Naive thymus-derived CD4-positive, alpha-beta T cell (primary cell): ENCODE results near the gene SETD9. TPM values are rescaled to one million over a fixed set of nuclear protein-coding genes. Genes with fewer than 3 reads are reported as not detected.

Experiments used
- ATAC-seq: fragments of 150-1000 bp; cut with Tn5 transposase; 2 replicates; pipeline ENCODE4 v1.10.0; 2021; ENCODE audit warnings: mild to moderate bottlenecking, moderate library complexity
- CTCF ChIA-PET: fragments of 350-600 bp; sonication (Branson Sonifier 250); formaldehyde crosslinking; loops from one replicate; lab custom pipeline; 2021; ENCODE audit warnings: antibody characterized with exemption; lab: Charles Lee
- POLR2A ChIA-PET: fragments of 350-600 bp; sonication (Branson Sonifier 250); formaldehyde crosslinking; loops from one replicate; lab custom pipeline; 2021; ENCODE audit warnings: antibody characterized with exemption, inconsistent platforms; lab: Charles Lee
- DNase-seq, 9 donors: peaks; one replicate each; pipeline versions ENCODE4 v3.0.0 to v3.0.0-alpha.2; 2020 to 2022; ENCODE audit warnings: mixed read lengths in 1 of 9
- H3K27ac ChIP-seq: one replicate; pipeline ENCODE4 v1.7.0; 2013; ENCODE audit warnings: mild to moderate bottlenecking, low read depth, low read length, moderate library complexity
- H3K27me3 ChIP-seq, 2 donors: one replicate each; pipeline ENCODE4 v1.7.0; 2013; ENCODE audit warnings: low read length in 2 of 2, mild to moderate bottlenecking in 2 of 2, moderate library complexity in 2 of 2; ENCODE audit not compliant: control insufficient read depth in 2 of 2, insufficient read depth in 2 of 2
- H3K36me3 ChIP-seq, 3 experiments: 1 replicate in 2 of 3; 2 replicates in 1 of 3; pipeline ENCODE4 v1.7.0; 2013; ENCODE audit warnings: low read length in 3 of 3, mild to moderate bottlenecking in 3 of 3, moderate library complexity in 1 of 3; ENCODE audit not compliant: insufficient read depth in 3 of 3, control insufficient read depth in 2 of 3
- H3K4me1 ChIP-seq, 2 donors: one replicate each; pipeline ENCODE4 v1.7.0; 2013; ENCODE audit warnings: low read length in 2 of 2, mild to moderate bottlenecking in 2 of 2, moderate library complexity in 1 of 2; ENCODE audit not compliant: control insufficient read depth in 2 of 2, insufficient read depth in 2 of 2
- H3K4me3 ChIP-seq: 2 replicates; pipeline ENCODE4 v1.7.0; 2013; ENCODE audit warnings: mild to moderate bottlenecking, low read length
- H3K9me3 ChIP-seq, 3 experiments: 1 replicate in 2 of 3; 2 replicates in 1 of 3; pipeline ENCODE4 v1.7.0; 2013; ENCODE audit warnings: low read length in 3 of 3; ENCODE audit not compliant: control insufficient read depth in 2 of 3
- H3K27ac Mint-ChIP-seq, 9 donors: one replicate each; pipeline ENCODE4 v1.8.0; 2020 to 2022; ENCODE audit warnings: mixed read lengths in 9 of 9, mild to moderate bottlenecking in 8 of 9, moderate library complexity in 5 of 9, inconsistent platforms in 2 of 9
- H3K27me3 Mint-ChIP-seq, 5 donors: one replicate each; pipeline ENCODE4 v1.8.0; 2021 to 2022; ENCODE audit warnings: mixed read lengths in 5 of 5, mild to moderate bottlenecking in 1 of 5
- H3K36me3 Mint-ChIP-seq, 5 donors: one replicate each; pipeline ENCODE4 v1.8.0; 2020 to 2022; ENCODE audit warnings: mixed read lengths in 5 of 5, mild to moderate bottlenecking in 3 of 5, inconsistent platforms in 1 of 5
- H3K4me1 Mint-ChIP-seq, 7 donors: one replicate each; pipeline ENCODE4 v1.8.0; 2020 to 2022; ENCODE audit warnings: mixed read lengths in 7 of 7, mild to moderate bottlenecking in 3 of 7, inconsistent platforms in 1 of 7
- H3K4me3 Mint-ChIP-seq, 10 donors: one replicate each; pipeline ENCODE4 v1.8.0; 2020 to 2022; ENCODE audit warnings: mild to moderate bottlenecking in 10 of 10, mixed read lengths in 10 of 10, moderate library complexity in 6 of 10, inconsistent platforms in 2 of 10
- H3K9me3 Mint-ChIP-seq, 11 donors: one replicate each; pipeline ENCODE4 v1.8.0; 2020 to 2022; ENCODE audit warnings: mixed read lengths in 11 of 11, mild to moderate bottlenecking in 4 of 11, inconsistent platforms in 1 of 11, moderate library complexity in 1 of 11
- intact Hi-C, 2 donors: fragments of 100-400 bp; cut with micrococcal nuclease; formaldehyde crosslinking; loops; one replicate each; pipeline ENCODE4 v1.15.1; 2023
- polyA plus RNA-seq, 2 donors: library from polyadenylated mRNA; unstranded; fragments of 300-500 nt; fragmentation: Illumina TruSeq; gene quantifications; one replicate each; pipeline ENCODE4 v1.2.3, GENCODE V29; 2021
- total RNA-seq, 6 experiments: library from RNA in 5 of 6; stranded (reverse) in 5 of 6; gene quantifications; 1 replicate in 5 of 6; 2 replicates in 1 of 6; pipeline ENCODE4 v1.2.3 and lab custom pipeline; 2021 to 2026

SETD9 gene
- total and polyA plus RNA-seq, 7 experiments from 2014 or later, result 3.7 to 11.4 (median 6.7) TPM

DNA sequence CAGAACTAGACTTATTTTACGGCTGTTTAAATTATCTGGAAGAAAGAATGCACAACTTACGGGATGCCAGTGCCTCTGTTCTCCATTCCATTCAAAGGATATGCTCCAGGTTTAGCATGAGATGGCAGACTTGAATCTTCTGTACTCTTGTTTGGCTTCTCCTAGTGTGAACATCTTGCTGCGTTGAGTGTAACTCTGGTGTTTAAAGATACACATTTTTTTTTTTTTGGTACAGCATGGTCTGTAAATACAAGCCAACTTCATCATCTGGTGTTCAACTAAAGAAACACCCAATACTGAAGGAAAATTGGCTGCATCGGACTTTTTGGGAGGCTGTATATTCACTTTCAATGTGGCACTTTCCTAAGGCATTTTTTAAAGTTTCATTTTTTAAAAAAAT, 49.9 kb downstream of the SETD9 start:
- ATAC-seq, result no peak
- H3K4me3 ChIP-seq, result no peak overlapping the region
- Mint-ChIP-seq H3K9me3 (no peaks in the 10 kb centered on the region), H3K27ac (no peak overlapping the region), H3K27me3 (peaks cover 40 to 86% (median 48%) of the 10 kb centered on the region in 5 donors), H3K4me1 (no peaks in the 10 kb centered on the region), H3K36me3 (no peaks in the 10 kb centered on the region), H3K4me3 (no peak overlapping the region)
- H3K27ac ChIP-seq, result no peak overlapping the region
- no peaks in the 10 kb centered on the region for H3K4me1 ChIP-seq
- peaks cover 0 to 3% of the 10 kb centered on the region in 2 donors for H3K27me3 ChIP-seq
- intact Hi-C loops, result no loop called here
- POLR2A ChIA-PET, result no interaction called here
- no peak for DNase-seq
- CTCF ChIA-PET, result interaction anchor here (0.7 kb wide), 1 partner anchor 41 kb away, joined by 3 read pairs; no protein-coding TSS in a partner anchor
- H3K9me3 ChIP-seq, result no peaks in the 10 kb centered on the region
- H3K36me3 ChIP-seq, result no peaks in the 10 kb centered on the region

DNA sequence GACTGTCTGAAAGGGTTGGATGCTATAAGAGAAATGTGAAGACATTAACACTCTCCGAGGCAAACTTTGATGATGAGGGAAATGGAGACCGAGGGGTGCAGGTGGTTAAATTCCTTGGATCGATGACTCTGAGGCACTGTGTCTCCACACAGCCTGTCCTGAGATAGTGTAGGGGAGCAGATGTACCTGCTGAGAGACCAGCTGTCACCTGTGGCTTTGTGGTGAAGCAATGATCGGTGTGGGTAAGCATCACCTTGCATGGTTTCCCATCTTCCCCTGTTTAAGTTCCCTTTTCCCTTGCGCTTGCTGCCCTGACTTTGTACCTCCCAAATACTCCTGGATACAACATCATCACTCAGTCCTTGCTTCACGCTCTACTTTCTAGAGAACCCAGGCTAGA, 52.4 kb downstream of the SETD9 start:
- ATAC-seq (no peak), DNase-seq (no peak)
- H3K27ac ChIP-seq, result no peak overlapping the region
- ChIA-PET CTCF (no interaction called here), POLR2A (interaction anchor here (0.7 kb wide), 1 partner anchor 11 kb away, joined by 3 read pairs; no protein-coding TSS in a partner anchor)
- Mint-ChIP-seq H3K9me3 (no peaks in the 10 kb centered on the region), H3K27me3 (peaks cover 30 to 77% (median 40%) of the 10 kb centered on the region in 5 donors), H3K4me3 (no peak overlapping the region), H3K27ac (no peak overlapping the region), H3K4me1 (no peaks in the 10 kb centered on the region), H3K36me3 (no peaks in the 10 kb centered on the region)
- H3K4me1 ChIP-seq, result no peaks in the 10 kb centered on the region
- no peaks in the 10 kb centered on the region for H3K36me3 ChIP-seq
- H3K4me3 ChIP-seq, result no peak overlapping the region
- no peaks in the 10 kb centered on the region for H3K9me3 ChIP-seq
- peaks cover 0 to 3% of the 10 kb centered on the region in 2 donors for H3K27me3 ChIP-seq
- intact Hi-C loops, result no loop called here

DNA sequence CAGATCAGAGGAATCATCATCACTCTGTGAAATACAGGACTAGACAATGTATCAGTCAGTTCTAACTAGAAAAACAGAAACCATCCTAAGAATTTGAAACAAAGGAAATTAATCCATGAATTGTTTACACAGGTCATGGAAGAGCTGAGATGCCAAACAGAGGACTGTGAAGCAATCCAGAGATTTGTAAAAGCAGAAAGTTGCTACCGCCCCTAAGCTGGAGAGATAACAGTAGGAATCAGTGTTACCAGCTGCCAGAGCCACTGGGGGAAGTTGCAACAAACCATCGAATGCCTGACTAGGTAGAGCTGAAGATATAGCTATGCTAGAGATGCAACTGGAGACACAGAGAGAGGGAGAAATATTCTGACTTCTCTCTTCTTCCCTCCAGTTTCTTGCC, 52.9 kb downstream of the SETD9 start:
- Mint-ChIP-seq H3K27me3 (peaks cover 29 to 75% (median 40%) of the 10 kb centered on the region in 5 donors), H3K36me3 (no peaks in the 10 kb centered on the region), H3K4me3 (no peak overlapping the region), H3K9me3 (no peaks in the 10 kb centered on the region), H3K27ac (no peak overlapping the region), H3K4me1 (no peaks in the 10 kb centered on the region)
- Histone ChIP-seq H3K27ac (no peak overlapping the region), H3K9me3 (no peaks in the 10 kb centered on the region), H3K27me3 (peaks cover 0 to 3% of the 10 kb centered on the region in 2 donors), H3K4me3 (no peak overlapping the region), H3K4me1 (no peaks in the 10 kb centered on the region), H3K36me3 (no peaks in the 10 kb centered on the region)
- ChIA-PET CTCF (no interaction called here), POLR2A (interaction anchor here (0.7 kb wide), 1 partner anchor 12 kb away, joined by 3 read pairs; no protein-coding TSS in a partner anchor)
- ATAC-seq (no peak), DNase-seq (no peak)
- intact Hi-C loops, result no loop called here

DNA sequence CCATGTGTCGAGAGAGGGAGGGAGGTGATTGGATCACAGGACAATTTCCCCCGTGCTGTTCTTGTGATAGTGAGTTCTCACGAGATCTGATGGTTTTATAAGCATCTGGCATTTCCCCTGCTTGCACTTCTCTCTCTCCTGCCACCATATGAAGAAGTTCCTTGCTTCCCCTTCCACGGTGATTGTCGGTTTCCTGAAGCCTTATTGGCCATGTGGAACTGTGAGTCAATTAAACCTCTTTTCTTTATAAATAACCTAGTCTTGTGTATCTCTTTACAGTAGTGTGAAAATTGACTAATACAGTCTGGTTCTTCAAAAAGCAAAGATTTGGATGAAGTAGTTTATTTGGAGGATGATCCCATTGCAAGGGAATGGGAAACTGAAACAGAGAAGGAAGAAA, 53.9 kb downstream of the SETD9 start:
- H3K4me1 ChIP-seq, result no peaks in the 10 kb centered on the region
- no peaks in the 10 kb centered on the region for H3K9me3 ChIP-seq
- Mint-ChIP-seq H3K4me1 (no peaks in the 10 kb centered on the region), H3K27ac (no peak overlapping the region), H3K36me3 (no peaks in the 10 kb centered on the region), H3K9me3 (no peaks in the 10 kb centered on the region), H3K4me3 (no peak overlapping the region), H3K27me3 (peaks cover 24 to 71% (median 43%) of the 10 kb centered on the region in 5 donors)
- H3K27me3 ChIP-seq, result peaks cover 0 to 3% of the 10 kb centered on the region in 2 donors
- DNase-seq, result no peak
- no peaks in the 10 kb centered on the region for H3K36me3 ChIP-seq
- ATAC-seq, result peak; percentile 26
- ChIA-PET POLR2A (no interaction called here), CTCF (interaction anchor here (0.7 kb wide), 1 partner anchor 61 kb away, joined by 4 read pairs; no protein-coding TSS in a partner anchor)
- H3K4me3 ChIP-seq, result no peak overlapping the region
- intact Hi-C loops, result no loop called here
- no peak overlapping the region for H3K27ac ChIP-seq

DNA sequence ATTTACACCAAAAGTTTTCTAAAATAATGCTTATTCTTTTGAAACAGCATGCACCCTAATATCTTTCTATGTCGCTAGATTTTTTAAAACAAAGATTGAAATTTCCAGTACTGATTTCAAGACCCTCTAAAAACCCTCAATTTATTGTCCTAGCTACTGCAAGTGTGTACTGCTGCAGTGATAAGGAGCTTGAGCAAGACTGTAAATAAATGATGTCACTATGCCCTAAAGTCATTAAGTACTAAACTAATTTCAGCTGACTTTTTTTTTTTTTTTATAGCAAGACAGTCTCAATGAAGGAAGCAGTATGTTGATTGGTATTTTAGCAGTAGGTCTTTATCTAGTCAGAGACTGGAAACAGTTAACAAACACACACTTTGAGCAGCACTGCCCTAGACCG, 54.8 kb downstream of the SETD9 start:
- Histone ChIP-seq H3K27me3 (peaks cover 0 to 3% of the 10 kb centered on the region in 2 donors), H3K9me3 (no peaks in the 10 kb centered on the region), H3K4me1 (no peaks in the 10 kb centered on the region), H3K36me3 (no peaks in the 10 kb centered on the region), H3K4me3 (no peak overlapping the region), H3K27ac (no peak overlapping the region)
- Mint-ChIP-seq H3K4me3 (no peak overlapping the region), H3K27me3 (peaks cover 17 to 69% (median 40%) of the 10 kb centered on the region in 5 donors), H3K36me3 (peaks cover 0 to 3% (median 0%) of the 10 kb centered on the region in 5 donors), H3K4me1 (no peaks in the 10 kb centered on the region), H3K9me3 (no peaks in the 10 kb centered on the region), H3K27ac (no peak overlapping the region)
- no peak for ATAC-seq
- ChIA-PET POLR2A (no interaction called here), CTCF (interaction anchor here (0.7 kb wide), 1 partner anchor 62 kb away, joined by 4 read pairs; no protein-coding TSS in a partner anchor)
- DNase-seq, result no peak
- intact Hi-C loops, result no loop called here

Other genes starting within 250 kb of the SETD9 start
- gene MAP3K1, start 94.0 kb upstream of the SETD9 start, total RNA-seq, result 10 to 100 TPM; 54.4 to 85.4 (median 77.3) TPM
- 10 to 100 TPM; 43.0 to 55.3 TPM for gene MAP3K1, start 94.0 kb upstream of the SETD9 start, polyA plus RNA-seq
- gene MIER3, start 42.5 kb downstream of the SETD9 start, total RNA-seq, result 10 to 100 TPM; 14.9 to 35.0 (median 26.2) TPM
- 10 to 100 TPM in 1 of 2 donors, 1 to 10 TPM in 1; 5.5 to 10.8 TPM for gene MIER3, start 42.5 kb downstream of the SETD9 start, polyA plus RNA-seq